T-helper 1 cell (primary cell): ENCODE results near the gene PARD6G.
"Not testable (repeated sequence)": the region's sequence is repeated elsewhere in the genome, so short reads cannot be mapped to it uniquely, and the experiment has no call there.

Experiments used
- DNase-seq, 5 donors: peaks; one replicate each; pipeline ENCODE4 v3.0.0-alpha.2; 2012 to 2020

PARD6G gene

DNA sequence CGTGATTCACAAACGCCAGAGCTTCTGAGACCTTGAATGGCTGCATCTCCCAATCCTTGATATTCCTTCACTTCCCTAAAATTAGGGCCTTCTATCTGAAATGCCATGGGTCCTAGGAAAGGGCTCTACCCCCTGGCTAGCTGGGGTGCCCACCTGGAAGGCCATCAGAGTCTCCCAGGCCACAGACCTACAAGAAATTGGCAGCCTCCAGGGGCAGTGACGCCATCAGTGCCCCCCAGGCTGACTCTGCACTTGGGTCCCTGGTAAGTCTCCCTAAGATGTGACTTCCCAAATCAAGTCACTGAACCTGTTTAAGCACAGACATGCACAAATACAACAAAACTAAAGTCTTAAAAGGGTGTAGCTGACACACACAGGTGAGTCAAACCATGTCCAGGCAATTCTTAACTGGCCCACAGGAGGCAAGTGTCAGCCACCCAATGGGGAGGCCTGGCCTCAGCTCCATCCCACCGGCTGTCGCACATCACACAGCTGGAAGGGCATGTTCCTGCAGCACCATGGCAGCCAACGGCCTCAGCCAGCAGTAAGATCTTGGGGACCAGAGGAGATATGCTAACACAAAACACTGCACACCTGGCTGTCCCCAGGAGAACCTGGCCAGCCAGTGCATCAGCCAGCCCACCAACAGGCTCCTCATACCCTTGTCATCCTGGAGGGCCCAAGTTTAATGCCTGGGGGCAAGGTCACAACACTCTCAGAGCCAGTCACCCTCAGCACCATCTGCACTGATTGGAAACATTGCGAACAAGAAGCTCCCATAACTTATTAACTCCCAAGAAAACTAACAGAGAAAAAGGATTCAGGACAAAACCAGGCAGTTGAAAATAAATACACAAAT lies 5.2 kb downstream of the PARD6G start:
- no peak for DNase-seq

DNA sequence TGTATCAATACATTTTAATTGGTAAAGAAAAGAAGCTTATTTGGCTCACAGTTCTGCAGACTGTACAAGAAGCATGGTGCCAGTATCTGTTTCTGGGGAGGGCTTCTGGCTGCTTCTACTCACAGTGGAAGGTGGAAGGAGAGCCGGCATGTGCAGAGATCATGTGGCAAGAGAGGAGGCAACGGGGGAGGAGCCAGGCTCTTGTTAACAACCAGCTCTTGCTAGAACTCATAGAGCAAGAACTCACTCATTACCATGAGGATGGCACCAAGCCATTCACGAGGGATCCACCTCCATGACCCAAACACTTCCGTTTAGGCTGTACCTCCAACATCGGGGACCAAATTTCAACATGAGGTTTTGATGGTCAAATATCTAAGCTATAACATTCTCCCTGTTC lies 7.5 kb downstream of the PARD6G start:
- DNase-seq, result no peak

DNA sequence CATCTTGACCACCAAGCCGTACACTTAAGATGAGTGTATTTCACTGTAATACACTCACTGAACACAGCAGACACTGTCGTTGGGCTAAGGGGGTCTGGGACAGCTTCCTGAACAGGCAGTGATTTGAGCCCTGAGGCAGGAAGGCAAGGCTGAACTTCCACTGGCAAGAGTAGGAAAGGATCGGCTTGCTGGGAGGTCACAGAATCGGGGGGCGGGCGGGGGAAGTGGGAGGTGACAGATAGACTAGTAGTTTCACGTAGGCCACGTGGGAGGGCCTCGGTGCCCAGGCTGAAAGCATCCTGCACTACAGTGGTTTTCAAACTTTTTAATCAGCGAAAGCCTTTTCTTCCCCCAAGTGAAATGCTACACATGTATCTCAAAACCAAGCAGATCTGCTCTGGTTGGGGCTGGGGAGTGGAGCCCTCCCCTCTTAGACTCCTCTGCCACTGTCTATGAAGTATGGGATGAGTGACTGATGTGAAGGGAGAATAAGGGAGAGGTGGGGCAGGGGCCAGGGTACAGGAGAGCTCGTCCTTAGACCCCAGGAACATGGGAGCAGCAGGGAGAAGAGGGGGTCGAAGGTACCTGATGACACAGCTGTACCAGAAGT lies 8.6 kb downstream of the PARD6G start:
- no peak for DNase-seq

DNA sequence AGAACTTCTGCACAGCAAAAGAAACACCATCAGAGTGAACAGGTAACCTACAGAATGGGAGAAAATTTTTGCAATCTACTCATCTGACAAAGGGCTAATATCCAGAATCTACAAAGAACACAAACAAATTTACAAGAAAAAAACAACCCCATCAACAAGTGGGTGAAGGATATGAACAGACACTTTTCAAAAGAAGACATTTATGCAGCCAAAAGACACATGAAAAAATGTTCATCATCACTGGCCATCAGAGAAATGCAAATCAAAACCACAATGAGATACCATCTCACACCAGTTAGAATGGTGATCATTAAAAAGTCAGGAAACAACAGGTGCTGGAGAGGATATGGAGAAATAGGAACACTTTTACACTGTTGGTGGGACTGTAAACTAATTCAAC lies 9.8 kb downstream of the PARD6G start:
- not testable (repeated sequence) for DNase-seq

DNA sequence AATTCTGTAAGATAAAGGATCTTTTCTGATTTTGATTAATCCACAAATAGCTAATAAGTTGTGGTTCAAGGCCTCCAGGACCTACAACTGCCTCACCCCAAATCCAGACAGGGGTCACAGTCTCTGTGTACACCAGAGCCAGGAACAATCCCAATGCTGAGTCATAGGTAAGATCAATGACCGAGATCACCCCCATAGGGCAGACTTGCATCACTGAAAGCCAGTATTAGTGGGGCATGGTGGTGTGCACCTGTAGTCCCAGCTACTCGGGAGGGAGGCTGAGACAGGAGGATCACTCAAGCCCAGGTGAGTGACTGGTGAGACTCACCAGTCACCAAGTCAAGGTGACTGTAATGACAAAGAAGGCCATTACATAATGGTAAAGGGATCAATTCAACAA lies 12.9 kb downstream of the PARD6G start:
- no peak for DNase-seq

DNA sequence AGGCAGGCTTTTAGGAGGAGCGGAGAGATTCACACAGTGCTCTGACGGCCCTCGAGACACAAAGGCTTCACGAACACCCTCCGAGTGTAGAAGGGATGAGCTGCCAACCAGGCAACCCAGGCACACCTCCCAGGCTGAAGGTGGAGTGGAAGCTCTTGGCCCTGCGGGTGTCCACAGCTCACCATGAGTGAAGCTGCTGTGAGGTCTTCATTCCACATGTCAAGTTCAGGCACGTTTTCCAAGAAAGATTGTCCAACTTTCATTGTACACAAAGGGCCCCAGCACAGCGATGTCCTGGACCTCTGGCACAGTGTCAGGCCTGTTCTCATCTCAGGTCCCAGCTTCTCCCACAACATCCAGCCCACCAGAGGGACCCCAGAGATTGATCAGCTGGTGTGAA lies 13.4 kb downstream of the PARD6G start:
- no peak for DNase-seq

DNA sequence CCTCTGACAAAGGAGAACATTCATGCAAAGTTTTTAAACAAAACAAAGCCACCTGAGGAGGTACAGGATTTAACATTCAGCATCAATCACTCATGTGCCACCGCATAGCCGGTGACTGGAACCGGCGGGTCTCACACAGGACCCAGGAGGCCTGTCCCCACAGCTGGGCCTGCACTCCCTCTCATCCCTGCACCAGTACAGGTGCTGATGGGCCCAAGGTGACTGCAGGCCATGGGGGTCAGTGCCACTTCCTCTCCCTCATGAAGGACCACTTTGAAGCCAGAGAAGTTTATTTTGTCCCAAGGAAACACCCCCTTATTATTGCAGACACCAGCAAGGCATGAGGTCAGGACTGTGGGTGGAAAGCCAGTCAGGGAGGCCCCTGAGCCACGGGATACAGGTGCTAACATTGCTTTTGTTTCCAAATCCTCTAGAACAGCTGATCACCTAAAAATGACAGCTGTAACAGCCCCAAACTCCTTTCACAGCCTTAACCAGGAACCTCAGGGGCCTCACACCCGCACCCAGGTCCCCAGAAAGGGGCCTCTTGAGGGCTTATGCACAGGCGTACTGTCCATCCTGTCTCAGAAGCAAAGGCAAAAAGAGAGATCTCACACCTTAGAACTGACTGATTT lies 14.0 kb downstream of the PARD6G start:
- no peak for DNase-seq

DNA sequence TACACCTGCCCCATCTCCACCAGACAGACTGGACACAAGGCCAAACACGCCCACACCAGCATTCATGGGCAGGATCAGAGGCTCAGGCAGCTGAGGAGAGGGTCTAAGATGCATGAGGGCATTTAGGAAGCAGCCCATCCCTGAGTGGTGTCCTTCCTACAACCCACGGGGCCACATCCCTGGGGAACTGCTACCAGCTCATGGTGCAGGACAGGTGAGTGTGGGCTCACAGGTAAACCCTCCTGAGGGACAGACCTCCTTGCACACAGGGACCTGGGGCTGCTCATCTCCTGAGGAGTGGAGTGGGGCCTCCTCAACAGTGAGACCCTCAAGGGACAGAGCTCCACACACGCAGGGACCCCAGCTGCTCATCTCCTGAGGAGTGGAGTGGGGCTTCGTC lies 14.6 kb downstream of the PARD6G start:
- DNase-seq, result no peak

DNA sequence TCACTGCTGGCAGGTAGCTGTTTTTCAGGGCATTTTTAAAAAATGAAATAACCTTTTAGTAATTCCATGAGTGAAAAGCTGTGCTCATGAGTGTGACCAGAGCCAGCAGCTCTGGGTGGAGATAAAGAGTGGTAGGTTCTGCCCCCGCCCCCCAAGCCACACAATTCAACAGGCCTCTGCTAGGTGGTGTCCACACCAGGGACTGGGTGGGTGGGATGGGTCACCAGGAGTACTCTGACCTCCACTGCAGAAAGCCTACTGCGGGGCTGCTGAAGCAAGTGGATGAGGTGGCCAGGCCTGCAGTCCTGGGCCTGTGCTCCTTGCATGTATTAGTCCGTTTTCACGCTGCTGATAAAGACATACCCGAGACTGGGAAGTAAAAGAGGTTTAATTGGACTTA lies 15.3 kb downstream of the PARD6G start:
- no peak for DNase-seq

DNA sequence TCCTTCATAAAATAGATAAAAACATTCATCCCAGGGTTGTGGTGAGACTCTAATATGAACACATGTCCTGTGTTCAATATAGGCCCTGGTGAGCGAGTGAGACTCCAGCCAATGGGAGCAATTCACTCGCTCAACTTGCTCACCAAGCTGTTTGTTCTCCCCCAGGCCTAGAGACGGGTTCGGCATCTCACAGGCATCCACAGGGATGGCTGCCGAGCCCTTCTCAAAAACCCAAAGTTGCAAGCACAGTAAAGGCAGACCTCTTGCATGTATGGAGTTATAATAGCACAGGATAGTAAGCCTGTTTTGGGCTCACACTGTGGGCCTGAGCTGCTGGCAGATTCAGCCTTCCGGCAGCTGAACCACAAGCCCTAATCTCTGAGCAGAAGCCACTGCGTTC lies 15.7 kb downstream of the PARD6G start:
- DNase-seq, result no peak

DNA sequence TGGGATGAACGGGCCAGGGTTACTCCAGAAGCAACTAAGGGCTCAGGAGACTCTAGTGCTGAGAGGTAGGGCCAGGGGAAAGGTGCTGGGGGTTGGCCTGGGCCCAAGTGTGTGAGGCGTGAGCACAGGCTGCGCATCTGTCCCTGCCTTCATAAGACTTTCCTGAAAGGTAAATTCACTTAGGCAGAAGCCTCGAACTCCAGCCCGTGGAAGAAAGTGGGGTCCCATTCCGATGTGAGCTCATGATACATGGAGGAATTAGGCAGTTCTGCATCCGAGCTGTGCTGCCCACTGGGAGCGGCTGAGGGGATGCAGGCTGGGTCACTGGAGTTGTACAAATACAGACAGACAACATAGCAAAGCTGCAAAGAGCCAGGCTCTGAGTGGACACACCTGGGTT lies 16.2 kb downstream of the PARD6G start:
- no peak for DNase-seq

DNA sequence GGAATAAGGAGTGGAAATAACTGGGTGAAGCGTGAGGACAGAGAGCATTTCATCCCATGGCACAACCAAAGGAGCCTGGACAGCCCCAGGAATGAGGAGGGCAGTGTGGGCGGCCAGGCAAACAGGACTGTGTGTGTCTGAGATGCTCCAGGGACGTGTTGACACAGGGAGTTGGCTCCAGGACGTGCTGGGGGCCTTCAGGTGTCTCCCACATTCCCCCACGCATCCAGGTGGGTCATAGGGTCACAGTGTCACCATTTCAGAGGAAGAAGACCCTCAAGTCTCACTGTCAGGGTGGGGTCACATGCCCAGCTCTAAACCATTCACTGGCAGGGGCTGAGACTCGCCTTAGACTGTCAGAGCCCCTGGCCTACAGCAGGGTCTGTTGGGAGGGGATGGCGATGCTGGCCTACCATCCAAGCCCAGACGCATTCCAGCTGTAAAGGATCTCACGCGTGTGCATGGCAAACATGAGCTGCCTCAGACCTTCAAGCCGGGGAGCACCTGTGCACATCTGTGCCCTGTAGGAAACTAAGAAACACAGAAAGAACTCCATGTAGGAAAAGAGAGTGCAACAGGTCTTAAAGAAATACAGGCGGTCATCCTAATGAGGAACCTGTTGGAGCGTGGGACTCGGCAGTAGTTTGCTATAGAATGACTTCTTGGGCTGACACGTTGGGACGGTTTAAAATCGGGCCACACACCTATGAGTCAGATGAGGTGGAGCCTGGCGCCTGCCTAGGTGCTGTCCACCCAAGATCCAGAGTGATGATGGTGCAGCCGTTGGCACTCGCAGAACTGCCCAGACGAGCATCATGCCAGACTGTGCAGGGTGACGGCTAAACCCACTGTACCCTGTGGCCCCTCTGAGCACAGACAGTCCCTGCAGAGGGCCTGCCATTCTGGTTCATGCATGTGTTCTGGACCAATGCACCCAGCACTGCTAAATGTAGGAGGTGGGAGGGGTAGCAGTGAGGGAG lies 17.3 kb downstream of the PARD6G start:
- no peak for DNase-seq

DNA sequence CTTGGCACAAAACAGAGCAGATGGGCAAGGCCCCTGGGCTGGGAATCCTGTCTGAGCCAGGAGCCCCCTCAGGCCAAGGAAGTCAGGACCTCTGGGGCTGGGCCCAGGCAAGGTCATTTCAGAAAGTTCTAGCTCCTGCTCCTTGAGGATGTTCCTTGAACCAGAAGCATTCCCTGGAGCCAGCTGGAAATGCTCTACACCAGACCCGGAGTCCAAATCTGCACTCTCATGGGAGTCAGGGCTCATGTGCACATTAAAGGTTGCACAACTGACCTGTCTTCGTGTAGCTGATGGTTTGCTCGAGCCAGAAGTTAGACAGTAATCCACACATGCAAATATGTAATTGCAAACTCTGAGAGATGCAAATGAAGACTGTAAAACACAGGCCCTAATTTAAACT lies 18.0 kb downstream of the PARD6G start:
- no peak for DNase-seq

DNA sequence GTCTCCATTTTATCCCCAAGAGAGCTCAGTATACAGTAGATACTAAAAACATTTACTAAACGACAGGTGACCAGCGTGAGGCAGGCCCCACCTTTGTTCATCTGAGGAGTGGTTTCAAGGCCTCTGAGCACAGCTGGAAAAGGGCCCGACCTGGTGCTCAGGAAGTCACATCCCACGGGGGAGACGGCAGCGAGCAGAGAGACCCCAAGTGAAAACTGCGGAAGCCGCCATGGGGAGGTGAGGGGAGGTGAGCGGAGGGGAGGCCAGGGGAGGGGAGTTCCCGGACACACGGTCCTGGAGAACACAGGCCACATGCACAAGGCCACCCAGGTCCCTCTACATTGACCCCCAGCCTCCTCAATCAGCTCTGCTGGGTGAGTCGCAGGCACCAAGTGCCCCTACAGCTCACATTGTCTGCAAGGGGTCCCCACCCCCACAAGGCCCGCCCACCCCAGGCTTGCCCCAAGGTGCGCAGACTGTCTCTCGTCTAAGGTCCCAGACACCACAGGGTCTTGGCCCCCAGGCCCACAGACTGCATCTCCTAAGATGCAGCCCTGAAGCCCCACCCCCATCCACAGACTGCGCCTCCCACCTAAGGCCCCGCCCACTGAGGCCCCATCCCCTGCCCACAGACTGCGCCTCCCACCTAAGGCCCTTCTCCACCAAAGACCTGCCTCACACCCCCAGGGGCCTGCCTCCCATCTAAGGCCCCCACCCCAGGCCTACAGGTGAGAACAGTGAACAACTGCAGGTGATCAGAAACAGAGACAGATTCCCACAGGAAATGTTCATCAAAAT lies 19.1 kb downstream of the PARD6G start:
- DNase-seq, result no peak

DNA sequence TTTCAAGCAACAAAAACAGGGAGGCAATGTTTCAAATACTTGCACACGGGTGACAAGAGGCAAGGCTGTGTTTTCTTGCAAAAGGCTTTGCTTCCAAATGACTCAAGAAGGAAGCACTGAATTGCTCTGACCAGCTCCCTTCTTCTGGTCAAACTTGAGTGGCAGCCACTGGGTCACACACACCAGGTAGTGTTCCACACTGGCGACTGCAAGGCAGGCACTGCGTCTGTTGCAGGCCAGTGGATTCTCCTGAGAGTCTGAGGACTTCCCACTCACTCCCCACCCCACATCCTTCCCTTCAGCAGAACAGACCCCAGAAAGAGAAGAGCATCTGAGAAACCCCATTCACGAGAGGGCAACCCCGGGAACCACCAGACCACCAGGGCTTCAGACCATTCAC lies 19.8 kb downstream of the PARD6G start:
- DNase-seq, result no peak

DNA sequence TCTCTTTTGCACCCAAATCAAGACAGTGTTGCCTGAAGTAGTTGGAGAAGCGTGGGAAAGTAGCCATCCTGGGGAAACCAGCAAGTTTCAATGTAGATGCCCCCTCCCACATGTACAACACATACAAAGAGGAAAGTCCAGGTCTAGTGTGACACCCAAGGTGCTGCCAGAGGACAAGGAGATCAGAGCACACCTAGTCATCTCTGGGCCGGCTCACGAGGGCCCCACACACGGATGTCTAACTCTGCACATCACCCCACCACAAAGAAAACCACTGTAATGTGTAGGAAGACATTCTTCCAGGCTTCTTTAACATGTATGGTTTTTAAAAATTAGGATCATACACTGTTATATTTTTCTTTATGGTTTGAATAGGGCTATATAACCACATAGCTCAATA lies 21.6 kb downstream of the PARD6G start:
- no peak for DNase-seq

DNA sequence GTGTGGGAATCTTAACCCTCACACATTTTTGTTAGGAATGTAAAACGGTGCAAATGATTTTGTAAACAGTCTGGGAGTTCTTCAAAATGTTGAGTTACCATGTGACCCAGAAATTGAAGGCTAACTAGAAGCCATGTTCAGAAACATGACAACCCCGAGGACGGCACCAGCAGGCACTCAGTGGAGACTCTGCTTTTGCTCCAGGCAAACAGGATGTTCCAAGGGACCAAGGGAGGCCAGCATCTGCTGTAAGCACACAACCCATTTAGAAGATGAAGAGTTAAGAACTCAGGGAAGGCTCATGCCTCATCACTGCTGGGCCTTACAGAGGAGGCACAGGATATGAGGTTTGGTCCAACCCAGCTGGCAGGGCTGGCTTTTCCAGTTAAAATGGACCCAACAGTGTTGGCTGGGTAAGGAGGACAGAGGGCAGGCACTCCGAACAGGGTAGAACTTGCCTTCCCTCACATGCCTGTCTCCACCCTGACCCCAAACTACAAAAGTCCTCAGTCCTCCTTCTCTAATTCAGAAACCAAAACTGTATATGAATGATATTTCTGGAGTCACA lies 23.6 kb downstream of the PARD6G start:
- no peak for DNase-seq

DNA sequence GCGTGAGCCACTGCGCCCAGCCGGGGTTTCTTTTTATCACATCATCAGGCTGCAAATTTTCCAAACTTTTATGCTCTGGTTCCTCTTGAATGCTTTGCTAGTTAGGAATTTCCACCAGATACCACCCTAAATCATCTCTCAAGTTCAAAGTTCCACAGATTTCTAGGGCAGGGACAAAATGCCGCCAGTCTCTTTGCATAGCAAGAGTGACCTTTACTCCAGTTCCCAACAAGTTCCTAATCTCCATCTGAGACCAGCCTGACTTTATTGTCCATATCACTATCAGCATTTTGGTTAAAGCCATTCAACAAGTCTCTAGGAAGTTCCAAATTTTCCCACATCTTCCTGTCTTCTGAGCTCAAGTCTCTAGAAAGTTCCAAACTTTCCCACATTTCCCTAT lies 27.8 kb downstream of the PARD6G start:
- not testable (repeated sequence) for DNase-seq

DNA sequence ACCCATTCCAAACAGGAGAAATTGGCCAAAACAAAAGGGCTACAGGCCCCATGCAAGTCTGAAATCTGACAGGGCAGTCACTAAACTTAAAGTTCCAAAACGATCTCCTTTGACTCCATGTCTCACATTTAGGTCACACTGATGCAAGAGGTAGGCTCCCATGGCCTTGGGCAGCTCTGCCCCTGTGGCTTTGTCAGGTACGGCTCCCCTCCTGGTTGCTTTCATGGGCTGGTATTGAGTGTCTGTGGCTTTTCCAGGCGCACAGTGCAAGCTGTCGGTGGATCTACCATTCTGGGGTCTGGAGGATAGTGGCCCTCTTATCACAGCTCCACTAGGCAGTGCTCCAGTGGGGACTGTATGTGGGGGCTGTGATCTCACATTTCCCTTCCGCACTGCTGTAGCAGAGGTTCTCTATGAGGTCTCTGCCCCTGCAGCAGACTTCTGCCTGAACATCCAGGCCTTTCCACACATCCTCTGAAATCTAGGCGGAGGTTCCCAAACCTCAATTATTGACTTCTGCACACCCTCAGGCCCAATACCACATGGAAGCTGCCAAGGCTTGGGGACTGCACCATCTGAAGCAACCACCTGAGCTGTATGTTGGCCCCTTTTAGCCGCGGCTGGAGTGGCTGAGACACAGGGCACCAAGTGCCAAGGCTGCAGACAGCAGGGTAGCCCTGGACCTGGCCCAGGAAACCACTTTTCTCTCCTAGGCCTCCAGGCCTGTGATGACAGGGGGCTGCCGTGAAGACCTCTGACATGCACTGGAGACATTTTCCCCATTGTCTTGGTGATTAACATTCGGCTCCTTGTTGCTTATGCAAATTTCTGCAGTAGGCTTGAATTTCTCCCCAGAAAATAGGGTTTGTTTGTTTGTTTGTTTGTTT lies 28.7 kb downstream of the PARD6G start:
- DNase-seq, result no peak

DNA sequence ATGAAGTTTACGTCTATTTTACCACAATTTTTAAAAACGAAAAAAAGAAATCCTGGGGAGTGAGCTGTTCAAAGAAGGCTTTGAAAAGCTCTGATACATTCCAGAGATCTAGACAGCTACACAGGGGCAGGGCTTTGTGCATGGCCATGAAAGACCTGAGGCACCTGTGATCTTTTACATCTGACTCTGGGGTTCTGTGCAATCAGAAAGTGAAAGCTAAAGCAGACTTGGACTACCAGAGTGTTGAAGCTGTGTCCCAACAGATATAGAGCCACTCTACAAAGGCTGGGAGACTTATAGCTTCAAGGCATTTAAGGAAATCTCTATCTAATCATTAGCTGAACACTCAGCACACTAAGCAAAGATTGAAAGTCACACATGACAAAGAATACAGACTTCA lies 34.1 kb downstream of the PARD6G start:
- DNase-seq, result no peak
